Uterus (tissue), 2 donors: ENCODE data around the gene ANKRD12.

Experiments
- CTCF ChIP-seq, 4 experiments: fragments of 200-600 bp in 2 of 4; fragments of 450-650 bp in 2 of 4; sonication (generic) in 2 of 4; IDR thresholded peaks; one replicate each; pipeline ENCODE4 v1.5.1; 2016 to 2019; ENCODE audit warnings: antibody characterized with exemption in 4 of 4, mild to moderate bottlenecking in 2 of 4, moderate library complexity in 1 of 4
- POLR2A ChIP-seq, 2 donors: fragments of 450-650 bp; IDR thresholded peaks; one replicate each; pipeline ENCODE4 v1.6.1; 2016; ENCODE audit warnings: antibody characterized with exemption in 2 of 2, mild to moderate bottlenecking in 1 of 2, moderate library complexity in 1 of 2

DNA sequence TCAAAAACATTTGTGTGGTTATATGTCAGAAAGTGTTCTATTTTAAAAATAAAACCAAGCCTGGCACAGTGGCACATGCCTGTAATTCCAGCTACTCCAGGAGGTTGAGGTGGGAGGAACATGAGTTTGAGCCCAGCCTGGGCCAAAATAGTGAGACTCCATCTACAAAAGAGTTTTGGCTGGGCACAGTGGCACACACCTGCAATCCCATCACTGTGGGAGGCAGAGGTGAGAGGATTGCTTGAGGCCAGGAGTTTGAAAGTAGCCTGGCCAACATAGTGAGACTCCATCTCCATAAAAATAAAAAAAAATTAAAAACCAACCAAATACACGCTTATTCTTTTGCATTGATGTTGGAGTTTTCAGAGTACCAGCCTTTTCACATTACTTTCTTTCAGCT lies 9.6 kb downstream of the ANKRD12 start:
- TF ChIP-seq CTCF (IDR thresholded peaks at IDR 0.05) (no peak), POLR2A (IDR thresholded peaks at IDR 0.05) (no peak)
